Measurements from ENCODE around the gene DCDC2. TPM values are rescaled to one million over a fixed set of nuclear protein-coding genes. Genes with fewer than 3 reads are reported as not detected.

The DCDC2 gene
- total RNA-seq, 1 donor from 2014 or later, result 5.5 TPM

DNA sequence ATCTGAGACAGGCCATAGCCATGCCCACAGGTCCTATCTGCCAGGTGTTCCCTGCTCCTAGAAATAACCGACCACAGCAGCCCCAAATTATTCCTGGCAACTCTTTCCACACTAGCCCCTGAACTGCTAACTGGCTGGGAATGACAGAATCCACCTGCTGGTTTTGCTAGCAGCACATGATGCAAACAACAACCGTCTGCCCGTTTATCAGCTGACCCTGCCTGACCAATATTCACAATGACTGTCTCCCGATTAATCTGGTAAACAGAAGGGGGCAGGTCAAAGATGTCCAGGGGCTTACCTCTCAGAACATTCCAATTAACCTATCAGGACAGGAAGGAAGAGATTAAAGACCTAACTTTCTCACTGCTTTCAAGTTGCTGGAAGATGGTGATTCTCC, 130.3 kb downstream of the DCDC2 start:
- Mint-ChIP-seq H3K36me3 (no peaks in the 10 kb centered on the region), H3K27ac (no peak overlapping the region), H3K9me3 (no peaks in the 10 kb centered on the region), H3K4me3 (no peak overlapping the region), H3K4me1 (ENCODE audit: unreplicated experiment) (peaks cover 18% of the 10 kb centered on the region), H3K27me3 (no peaks in the 10 kb centered on the region)
- DNase-seq (ENCODE audit: extremely low spot score, unreplicated experiment), result no peak
- TF ChIP-seq, protein P1, sequence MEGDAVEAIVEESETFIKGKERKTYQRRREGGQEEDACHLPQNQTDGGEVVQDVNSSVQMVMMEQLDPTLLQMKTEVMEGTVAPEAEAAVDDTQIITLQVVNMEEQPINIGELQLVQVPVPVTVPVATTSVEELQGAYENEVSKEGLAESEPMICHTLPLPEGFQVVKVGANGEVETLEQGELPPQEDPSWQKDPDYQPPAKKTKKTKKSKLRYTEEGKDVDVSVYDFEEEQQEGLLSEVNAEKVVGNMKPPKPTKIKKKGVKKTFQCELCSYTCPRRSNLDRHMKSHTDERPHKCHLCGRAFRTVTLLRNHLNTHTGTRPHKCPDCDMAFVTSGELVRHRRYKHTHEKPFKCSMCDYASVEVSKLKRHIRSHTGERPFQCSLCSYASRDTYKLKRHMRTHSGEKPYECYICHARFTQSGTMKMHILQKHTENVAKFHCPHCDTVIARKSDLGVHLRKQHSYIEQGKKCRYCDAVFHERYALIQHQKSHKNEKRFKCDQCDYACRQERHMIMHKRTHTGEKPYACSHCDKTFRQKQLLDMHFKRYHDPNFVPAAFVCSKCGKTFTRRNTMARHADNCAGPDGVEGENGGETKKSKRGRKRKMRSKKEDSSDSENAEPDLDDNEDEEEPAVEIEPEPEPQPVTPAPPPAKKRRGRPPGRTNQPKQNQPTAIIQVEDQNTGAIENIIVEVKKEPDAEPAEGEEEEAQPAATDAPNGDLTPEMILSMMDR (conservative IDR thresholded peaks at IDR 0.05), result no peak

DNA sequence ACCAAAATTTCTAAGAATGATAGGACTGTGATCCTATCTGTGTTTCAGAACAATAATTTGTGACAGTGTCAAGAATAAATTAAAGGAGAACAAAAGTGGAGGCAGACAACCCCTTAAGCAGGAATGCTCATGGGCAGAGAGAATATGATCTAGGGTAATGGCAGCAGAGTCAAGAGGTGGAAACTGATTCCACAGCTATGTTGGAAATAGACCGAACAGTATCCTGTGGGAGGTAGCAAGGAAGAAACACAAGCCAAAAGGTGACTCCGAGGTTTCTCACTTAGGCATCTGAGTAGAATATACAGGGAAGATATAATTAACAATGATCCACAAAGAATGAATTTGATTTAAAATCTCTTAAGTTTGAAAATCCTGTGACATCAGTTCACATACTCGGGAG, 131.3 kb downstream of the DCDC2 start:
- no peaks in the 10 kb centered on the region for H3K27me3 Mint-ChIP-seq
- H3K36me3 Mint-ChIP-seq, result no peaks in the 10 kb centered on the region
- H3K4me1 Mint-ChIP-seq (ENCODE audit: unreplicated experiment), result peaks cover 18% of the 10 kb centered on the region
- H3K9me3 Mint-ChIP-seq, result no peaks in the 10 kb centered on the region
- H3K27ac Mint-ChIP-seq, result no peak overlapping the region
- TF ChIP-seq, protein P1 (conservative IDR thresholded peaks at IDR 0.05), result no peak
- H3K4me3 Mint-ChIP-seq, result no peak overlapping the region
- no peak for DNase-seq (ENCODE audit: extremely low spot score, unreplicated experiment)

DNA sequence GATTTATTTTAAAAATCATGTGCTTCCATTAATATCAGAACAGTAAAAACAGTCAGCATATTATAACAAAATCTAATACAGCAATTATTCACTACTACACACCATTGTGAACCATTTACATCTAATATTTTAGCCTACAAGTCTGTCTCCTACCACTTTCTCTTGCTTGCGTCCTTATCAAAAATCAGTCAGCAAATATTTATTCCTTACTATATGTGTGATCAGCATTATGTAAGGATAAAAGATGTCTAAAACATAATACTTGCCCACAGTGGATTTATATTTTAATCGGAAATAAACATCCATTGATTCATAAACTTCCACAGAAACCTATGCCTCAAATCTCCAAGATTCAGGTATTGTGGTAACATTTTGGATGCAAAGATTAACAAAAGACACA, 132.0 kb downstream of the DCDC2 start:
- TF ChIP-seq, protein P1 (conservative IDR thresholded peaks at IDR 0.05), result no peak
- no peaks in the 10 kb centered on the region for H3K36me3 Mint-ChIP-seq

DNA sequence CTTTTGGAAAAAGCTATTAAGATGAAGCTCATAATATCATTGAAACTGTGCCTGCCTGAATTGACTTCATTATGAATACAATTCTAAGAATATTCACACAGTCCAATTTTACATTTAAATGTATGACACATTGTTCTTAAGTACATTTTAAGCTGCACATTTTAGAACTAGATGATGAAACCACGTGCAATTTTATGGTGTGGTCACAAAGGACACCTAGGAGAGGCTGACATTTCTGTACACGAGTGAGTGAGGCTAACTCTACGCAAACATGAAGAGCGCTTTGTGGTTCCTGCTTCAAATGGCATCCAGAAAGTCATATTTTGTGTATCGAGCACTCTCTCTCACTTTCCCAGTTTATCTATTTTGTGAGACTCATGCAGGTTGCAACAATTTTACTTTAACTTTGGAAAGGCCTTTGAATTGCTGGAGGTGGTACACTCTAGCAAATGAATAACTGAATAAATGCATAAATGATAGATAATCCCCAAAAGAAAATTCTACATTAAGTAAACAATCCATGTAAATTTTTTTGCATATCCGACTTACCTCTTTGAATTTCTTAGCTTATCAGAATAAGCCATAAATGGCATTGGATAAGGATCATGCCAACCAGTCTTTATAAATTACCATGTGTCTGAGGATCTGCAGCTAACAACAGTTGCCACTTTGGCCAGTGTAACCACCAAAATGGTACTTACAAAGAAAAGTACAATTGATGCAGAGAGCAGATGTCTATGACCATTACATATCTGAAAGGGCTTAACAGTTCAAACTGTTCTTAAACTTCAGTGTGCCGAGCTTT, 134.5 kb downstream of the DCDC2 start:
- TF ChIP-seq, protein P1 (conservative IDR thresholded peaks at IDR 0.05), result no peak
- H3K4me1 Mint-ChIP-seq (ENCODE audit: unreplicated experiment), result peaks cover 16% of the 10 kb centered on the region
- no peak overlapping the region for H3K27ac Mint-ChIP-seq
- no peaks in the 10 kb centered on the region for H3K36me3 Mint-ChIP-seq
- no peak overlapping the region for H3K4me3 Mint-ChIP-seq
- no peaks in the 10 kb centered on the region for H3K27me3 Mint-ChIP-seq
- no peak for DNase-seq (ENCODE audit: extremely low spot score, unreplicated experiment)
- no peaks in the 10 kb centered on the region for H3K9me3 Mint-ChIP-seq

More for the DNA sequence above, 132.0 kb downstream of the DCDC2 start:
- Mint-ChIP-seq H3K27ac (no peak overlapping the region), H3K27me3 (no peaks in the 10 kb centered on the region), H3K4me1 (ENCODE audit: unreplicated experiment) (peaks cover 18% of the 10 kb centered on the region), H3K9me3 (no peaks in the 10 kb centered on the region), H3K4me3 (no peak overlapping the region)
- DNase-seq (ENCODE audit: extremely low spot score, unreplicated experiment), result no peak

DNA sequence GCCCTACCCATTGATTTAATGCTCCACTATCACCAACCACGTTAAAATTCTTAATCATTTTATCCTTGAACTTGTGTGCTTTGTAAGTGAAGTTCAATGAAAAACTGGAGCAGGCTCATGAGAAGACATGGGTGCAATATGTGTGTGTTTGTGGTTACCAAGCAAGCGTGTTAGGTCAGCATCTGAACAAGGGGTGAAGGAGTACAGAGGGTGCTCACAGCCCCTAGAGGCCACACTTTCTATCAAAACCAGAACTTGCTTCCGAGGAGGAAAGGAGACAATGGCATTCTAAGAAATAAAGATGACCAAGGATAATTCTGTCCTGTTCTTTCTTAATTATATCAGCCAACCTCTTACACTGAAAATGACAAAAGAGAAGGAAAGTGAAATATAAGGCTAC, 138.2 kb downstream of the DCDC2 start:
- Mint-ChIP-seq H3K4me1 (ENCODE audit: unreplicated experiment) (no peaks in the 10 kb centered on the region), H3K27ac (no peak overlapping the region), H3K4me3 (no peak overlapping the region), H3K27me3 (no peaks in the 10 kb centered on the region), H3K36me3 (no peaks in the 10 kb centered on the region), H3K9me3 (no peaks in the 10 kb centered on the region)
- DNase-seq (ENCODE audit: extremely low spot score, unreplicated experiment), result no peak
- TF ChIP-seq, protein P1 (conservative IDR thresholded peaks at IDR 0.05), result no peak
